Activated naive CD4-positive, alpha-beta T cell (primary cell): ENCODE results near the gene BBS12.

Experiments used
- DNase-seq, 4 experiments: peaks; one replicate each; lab custom pipeline; 2025; lab: John Stamatoyannopoulos, UW

BBS12 gene

GRCh38 chr4:122715221-122715620, 17.3 kb upstream of the BBS12 start:
- no peak for DNase-seq

GRCh38 chr4:122716825-122717448, 15.6 kb upstream of the BBS12 start:
- DNase-seq: peak; percentile 11 to 58 (median 38)

DNA sequence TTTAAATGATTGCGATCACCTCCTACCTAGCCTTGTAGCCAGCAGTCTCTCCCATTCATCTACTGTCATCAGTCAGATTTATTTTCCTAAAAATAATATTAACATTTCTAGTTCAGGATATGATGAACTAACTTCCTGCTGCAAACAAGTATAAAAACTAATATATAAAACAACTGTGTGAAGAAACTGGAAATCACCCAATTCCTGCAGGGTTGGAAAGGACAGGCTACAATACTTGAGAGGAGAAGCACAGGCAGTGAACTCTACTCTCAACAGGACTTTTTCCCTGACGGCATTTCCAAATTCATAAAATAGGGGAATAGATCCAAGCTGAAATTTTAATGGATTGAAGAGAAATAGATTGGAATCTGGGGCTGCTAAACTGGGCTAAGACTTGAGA, 14.2 kb upstream of the BBS12 start:
- DNase-seq: no peak

DNA sequence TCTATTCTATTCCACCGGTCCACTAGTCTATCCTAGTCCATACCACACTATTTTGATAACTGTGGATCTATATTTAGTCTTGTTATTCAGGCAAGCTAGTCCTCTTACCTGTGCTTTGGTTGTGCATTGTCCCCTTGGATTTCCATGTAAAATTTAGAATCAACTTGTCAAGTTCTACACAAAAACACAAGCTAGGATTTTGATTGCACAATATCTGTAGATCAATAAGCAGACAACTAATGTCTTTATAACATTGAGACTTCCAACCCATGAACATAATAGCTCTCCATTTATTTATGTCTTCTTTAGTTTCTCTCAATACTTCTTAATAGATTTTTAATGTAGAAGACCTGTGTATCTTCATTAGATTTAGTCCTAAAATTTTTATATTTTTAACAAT, 10.2 kb upstream of the BBS12 start:
- DNase-seq: no peak

GRCh38 chr4:122728856-122729255, 3.6 kb upstream of the BBS12 start:
- DNase-seq: no peak

DNA sequence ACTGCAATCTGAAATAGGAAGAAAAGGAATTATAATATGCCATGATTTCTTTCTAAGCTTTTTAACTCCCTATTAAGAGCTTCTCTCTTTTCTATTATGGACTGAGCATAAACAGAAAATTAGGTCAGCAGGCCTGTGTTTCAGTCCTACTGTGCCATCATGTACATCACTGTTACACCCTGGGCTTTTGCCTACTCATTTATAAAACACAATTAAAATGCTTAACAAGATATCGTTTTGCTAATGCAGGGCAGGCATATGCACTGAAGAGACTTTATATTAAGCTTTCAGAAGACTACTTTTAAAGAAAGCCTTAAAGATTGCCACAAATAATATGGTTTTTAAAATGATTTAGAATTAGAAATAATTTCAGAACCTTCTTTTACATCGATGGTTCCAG, 828 bp upstream of the BBS12 start:
- DNase-seq: no peak

DNA sequence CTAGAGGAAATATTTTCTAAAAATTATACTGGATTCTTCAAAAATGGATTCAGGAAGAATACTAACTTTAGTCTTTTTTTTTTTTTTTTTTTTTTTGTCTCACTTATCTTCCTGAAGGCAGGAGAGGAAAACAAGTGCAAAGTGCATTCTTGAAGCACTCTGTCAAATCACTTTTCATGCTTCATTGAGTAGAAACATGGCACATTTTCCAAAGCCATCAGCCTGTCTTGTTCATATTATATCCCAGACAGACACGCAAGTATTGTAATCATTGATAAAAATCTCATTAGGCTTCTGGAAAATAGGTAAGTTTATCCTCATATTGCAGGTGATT, 1.2 kb downstream of the BBS12 start:
- DNase-seq: no peak

GRCh38 chr4:122739174-122739573, 6.7 kb downstream of the BBS12 start:
- no peak for DNase-seq

DNA sequence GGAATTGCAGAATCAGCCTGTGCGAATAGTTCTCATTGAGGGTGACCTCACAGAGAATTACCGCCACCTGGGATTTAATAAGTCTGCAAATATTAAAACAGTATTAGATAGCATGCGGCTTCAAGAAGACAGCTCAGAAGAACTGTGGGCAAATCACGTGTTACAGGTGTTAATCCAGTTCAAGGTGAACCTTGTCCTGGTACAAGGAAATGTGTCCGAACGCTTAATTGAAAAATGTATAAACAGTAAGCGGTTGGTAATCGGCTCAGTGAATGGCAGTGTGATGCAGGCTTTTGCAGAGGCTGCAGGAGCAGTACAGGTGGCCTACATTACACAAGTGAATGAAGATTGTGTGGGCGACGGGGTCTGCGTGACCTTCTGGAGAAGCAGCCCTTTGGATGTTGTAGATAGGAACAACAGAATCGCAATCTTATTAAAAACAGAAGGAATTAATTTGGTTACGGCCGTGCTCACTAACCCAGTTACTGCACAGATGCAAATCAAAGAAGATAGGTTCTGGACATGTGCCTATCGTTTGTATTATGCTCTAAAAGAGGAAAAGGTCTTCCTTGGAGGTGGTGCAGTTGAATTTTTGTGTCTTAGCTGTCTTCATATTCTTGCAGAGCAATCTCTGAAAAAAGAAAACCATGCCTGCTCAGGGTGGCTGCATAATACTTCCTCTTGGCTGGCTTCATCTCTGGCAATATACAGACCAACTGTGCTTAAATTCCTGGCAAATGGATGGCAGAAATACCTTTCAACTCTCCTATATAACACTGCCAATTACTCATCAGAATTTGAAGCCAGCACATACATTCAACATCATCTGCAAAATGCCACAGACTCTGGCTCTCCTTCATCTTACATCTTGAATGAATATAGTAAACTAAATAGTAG, 10.7 kb downstream of the BBS12 start:
- no peak for DNase-seq

GRCh38 chr4:122744229-122744628, 11.7 kb downstream of the BBS12 start:
- no peak for DNase-seq

GRCh38 chr4:122746485-122746965, 14.0 kb downstream of the BBS12 start:
- no peak for DNase-seq

DNA sequence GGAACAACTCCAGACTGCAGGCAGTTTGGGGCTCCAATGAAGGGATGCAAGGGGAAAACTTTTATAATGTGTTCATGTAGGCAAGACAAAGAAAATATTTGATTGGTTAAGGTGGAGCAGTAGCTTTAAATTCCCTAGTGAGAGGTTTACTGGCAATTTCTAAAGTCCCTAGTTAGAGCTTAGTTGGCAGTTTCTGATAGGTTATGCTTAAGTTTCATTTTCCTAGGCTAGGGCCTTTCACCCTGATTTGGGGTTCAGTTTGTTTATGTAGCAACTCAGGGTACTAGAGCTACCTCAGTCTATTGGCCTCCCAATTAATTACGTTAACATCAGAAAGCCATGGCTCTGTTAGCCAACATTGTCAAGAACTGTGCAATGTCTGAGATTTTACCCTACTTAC, 14.6 kb downstream of the BBS12 start:
- DNase-seq: no peak

- DNase-seq: no peak
Observed at GRCh38 chr4:122747883-122748282, 15.4 kb downstream of the BBS12 start.

DNA sequence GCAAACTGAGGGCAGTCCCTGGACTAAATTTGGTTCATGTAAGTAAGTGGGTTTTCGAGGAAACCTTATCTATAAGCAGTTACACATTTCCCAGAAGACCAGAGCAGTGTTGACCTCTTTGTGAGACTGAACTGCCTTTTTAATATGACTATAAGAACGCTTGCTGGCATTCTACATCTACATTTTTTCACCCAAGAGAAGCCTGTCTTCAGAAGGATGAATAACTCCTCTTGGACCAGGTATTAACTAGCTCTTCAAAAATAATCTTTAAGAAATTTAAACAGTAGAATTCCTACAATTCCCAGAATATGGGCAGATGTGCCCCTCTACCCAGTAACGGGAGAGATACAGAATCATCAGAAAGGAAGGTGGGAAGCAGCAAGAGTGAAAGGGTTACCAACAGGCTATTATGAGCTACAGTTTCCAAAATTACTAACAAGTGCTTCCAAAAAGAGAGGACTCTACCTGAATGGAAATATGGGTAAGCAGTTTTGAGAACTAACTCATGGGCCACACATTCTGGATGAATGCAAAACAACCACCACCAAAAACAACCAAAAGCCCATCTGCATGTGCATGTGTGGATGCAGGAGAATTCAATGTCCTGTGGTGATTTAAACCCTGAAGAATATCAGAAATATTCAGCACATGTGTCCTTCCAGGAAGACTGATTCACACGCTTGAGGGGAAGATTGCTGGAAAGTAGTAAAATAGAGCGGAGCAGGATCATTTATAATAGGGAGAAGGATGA, 17.4 kb downstream of the BBS12 start:
- no peak for DNase-seq

GRCh38 chr4:122755675-122756074, 23.2 kb downstream of the BBS12 start:
- DNase-seq: no peak

DNA sequence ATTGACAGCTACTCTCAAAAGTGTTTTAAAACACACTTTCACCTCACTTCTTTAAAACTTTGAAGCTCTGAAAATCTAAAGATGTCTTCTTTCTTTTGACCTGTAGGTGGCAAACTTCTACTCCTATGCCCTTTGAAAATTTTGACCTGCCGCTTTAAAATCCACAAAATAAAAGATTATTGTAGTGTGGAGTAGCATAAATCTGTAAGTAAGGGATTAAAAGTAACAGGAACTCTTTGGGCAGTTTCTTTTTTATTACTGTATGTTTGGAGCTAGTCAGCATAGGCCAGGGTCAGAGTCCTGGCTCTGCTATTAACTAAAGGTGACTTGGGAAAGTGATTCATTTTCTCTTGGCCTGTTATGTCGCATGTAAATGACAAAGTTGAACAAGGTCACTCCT, 25.5 kb downstream of the BBS12 start:
- no peak for DNase-seq

GRCh38 chr4:122759639-122760310, 27.3 kb downstream of the BBS12 start:
- DNase-seq: no peak

DNA sequence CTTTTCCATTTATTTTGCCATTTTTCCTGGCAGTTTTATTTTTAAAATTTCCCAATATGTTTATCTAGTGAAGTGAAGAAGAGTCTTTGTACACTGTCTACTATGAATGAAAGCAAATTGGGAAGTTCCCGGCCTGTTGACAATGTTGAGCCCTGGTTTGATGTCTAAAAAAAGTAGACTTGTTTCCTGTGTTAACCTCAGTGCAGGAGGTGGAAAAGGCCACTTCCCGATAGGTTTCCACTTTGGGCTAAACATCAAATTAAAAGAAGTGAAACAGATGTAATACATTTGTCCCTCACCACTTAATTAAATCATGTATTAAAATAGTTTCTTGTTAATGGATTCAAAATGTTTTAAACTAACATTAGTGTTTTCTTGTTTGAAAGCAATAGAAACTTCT, 30.0 kb downstream of the BBS12 start:
- no peak for DNase-seq

GRCh38 chr4:122762966-122763716, 30.6 kb downstream of the BBS12 start:
- no peak for DNase-seq

GRCh38 chr4:122764071-122764820, 31.7 kb downstream of the BBS12 start:
- no peak for DNase-seq

DNA sequence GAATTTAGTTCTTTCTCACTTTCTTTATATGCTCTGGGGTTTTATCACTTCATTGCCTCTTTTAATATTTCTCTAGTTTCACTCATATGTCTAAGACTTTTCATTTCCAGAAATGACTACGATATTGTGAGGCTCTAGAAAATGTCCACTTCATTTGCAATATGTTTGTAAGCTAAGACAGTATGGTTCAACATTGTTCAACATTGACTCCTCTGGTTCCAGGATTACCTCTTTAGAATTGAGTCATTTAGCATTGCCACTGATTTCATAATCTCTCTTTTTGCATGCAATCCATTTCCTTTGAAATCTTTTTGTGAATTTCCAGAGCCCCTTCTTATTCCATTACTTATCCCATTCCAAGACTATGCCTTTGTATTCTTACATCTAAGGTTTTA, 32.3 kb downstream of the BBS12 start:
- no peak for DNase-seq
